Activated effector memory CD4-positive, alpha-beta T cell treated with anti-CD3 and anti-CD28 coated beads, Interleukin-2, amount 50 U/mL, for 16 hours (primary cell): ENCODE measurements around the gene COL16A1.

ENCODE experiments used
- DNase-seq: peaks from one replicate; pipeline ENCODE4 v3.0.0-alpha.2; 2020

COL16A1 gene

DNA sequence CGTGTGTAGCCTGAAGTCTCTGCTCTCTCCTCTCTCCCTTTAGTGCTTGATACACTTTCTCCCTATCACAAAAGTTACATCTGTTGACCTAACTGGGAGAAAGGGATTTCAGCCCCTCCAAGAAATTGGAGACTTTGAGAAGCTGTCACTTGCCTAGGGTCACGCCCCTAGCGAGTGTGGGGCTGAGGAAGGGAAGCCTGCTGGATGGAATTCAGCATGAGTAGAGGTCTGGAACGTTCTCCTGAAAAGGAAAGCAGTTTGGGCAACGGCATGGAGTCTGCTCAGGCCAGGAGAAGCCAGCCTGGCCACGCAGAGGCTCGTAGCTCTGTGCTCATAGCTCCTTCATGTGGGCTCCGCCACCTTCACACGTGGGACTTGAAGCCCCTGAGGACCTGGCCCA lies 22.4 kb downstream of the COL16A1 start:
- no peak for DNase-seq

DNA sequence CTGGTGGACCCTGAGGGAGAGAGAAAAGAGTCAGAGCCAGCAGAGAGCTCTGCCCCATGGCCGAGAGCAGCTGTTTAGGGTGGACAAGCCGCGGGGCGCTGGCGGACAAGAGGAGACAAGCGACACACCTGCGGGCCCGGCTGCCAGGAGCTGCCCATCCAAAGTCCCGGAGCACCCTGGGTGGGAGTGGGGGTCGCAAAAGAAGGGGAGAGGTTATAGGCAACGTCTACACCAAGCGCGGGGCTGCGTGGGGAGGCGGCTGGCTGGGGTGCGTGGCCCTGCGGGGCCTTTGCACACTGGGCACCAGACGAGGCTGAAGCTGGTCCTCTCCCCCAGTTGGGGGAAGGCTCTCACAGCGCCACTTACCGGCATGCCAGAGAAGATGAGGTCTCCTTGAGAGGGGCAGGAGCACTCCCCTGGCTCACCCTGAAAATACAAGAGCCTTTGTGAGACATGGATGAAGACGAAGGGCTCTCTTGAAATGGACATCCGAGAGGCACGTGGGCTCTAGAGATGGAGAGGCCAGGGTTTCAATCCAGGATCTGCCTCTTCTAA lies 24.1 kb downstream of the COL16A1 start:
- no peak for DNase-seq

DNA sequence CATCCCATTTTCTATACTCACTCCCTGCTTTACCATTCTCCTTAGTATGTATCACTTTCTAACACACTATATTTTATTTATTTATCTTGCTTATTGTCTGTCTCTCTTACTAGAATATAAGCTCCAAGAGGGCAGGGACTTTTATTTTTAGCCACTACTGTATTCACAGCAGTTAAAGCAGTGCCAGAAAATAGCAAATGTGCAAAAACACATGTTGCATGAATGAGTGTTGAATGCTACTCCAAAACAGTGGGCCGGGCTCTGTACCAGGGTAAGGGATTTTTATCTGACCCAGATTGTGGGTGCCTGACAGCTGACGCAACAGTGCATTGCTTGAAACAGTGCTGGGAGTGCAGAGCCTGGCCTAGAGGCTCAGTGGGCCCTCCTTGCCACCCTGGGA lies 24.7 kb downstream of the COL16A1 start:
- no peak for DNase-seq

DNA sequence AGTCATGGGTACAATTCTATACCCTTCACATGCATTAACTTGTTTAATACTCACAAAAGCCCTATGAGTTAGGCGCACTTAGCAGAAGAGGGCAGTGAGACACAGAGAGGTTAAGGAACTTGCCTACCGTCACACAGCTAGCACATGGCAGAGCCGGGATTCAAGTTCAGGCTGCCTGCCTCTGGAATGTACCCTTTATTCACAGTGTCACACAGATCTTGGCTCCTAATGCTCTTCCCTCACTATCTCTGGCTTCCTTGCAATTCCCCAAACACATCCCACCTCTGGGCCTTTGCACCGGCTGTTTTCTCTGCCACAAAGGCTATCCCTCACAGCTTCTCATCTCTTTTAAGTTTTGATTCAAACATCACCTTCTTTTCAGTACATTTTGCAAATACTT lies 25.1 kb downstream of the COL16A1 start:
- no peak for DNase-seq

DNA sequence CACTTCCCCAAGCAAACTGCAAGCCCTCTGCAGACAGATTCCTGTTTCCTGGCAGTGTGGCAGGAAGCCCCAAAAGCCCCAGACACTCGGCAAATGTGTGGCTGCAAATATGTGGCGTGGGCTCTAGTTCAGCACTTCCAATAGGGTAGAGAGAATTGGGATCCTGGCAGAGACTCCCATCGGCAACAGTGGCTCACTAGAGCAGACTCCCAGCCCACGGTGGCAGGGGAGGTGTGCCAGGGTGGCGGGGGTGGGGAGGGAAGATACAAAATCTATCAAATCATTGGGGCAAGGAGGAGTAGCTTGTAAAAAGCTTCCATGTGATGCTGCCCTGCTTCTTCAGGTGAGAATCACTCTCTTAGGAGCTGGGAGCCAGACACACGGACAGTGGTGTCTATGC lies 25.9 kb downstream of the COL16A1 start:
- no peak for DNase-seq

DNA sequence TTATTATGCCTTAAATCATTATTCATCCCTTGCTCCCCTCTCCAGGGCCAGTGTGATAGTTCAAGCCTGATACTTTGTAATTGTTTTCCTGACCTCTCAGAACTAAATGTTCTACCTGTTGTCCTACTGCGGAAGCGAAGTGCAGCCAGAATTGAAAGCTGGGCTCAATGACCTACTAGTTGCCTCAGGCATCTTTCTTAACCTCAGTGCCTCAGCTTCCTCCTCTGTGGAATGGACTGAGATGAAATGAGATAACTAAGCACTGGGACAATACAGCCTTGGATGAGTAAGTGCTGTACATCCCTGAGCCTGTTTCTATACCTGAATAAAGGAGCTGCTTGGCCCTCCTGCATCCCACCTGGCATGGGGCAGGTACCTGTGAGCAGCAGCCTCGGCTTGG lies 26.4 kb downstream of the COL16A1 start:
- DNase-seq, result no peak

DNA sequence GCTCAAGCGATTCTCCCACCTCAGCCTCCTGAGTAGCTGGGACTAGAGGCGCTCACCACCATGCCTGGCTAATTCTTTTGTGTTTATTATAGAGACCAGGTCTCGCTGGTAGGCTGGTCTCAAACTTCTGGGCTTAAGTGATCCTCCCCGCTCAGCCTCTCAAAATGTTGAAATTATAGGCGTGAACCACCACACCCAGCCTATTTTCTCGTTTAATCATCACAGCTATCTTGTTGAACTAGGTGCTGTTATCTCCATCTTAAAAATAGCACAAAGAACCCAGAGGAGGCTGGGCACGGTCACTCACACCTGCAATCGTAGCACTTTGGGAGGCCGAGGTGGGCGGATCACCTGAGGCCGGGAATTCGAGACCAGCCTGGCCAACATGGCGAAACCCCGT lies 28.1 kb downstream of the COL16A1 start:
- DNase-seq, result no peak

DNA sequence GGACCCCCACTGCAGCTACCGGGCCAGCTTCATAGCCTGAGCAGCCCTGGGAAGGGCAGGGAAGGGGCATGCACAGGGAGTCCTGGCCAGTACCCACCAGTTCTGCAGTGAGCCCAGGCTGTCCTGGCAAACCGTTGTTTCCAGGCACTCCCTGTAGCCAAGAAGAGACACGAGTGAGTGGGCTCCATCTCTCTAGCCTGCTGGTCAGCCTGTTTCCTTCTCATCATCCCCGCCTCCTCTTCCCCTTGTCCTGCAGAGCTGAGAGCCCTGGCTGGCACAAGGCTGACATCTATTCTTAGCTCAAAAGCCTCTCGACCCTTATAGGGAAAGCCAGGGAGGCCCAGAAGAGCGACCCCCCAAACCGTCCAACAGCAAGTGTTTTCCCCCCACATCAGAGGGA lies 28.7 kb downstream of the COL16A1 start:
- DNase-seq, result no peak

DNA sequence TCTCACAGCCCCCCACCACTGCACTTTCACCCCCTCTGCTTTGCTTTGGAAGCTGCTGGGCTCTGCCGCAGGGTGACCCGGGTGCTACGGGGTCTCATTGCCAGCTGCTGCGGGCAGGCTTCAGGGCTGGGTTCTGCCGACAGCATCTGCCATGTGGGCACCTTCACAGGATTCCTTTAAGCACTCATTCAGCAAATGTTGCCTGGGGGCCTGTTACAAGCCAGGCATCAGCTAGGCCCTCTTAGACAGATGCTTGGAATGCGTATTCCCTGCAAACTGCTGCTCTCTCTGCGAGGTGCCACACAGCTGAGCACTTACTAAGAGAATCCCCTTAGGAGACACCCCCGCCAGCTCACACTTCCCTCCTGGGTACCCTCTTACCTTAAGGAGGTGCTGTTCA lies 29.2 kb downstream of the COL16A1 start:
- DNase-seq, result no peak

DNA sequence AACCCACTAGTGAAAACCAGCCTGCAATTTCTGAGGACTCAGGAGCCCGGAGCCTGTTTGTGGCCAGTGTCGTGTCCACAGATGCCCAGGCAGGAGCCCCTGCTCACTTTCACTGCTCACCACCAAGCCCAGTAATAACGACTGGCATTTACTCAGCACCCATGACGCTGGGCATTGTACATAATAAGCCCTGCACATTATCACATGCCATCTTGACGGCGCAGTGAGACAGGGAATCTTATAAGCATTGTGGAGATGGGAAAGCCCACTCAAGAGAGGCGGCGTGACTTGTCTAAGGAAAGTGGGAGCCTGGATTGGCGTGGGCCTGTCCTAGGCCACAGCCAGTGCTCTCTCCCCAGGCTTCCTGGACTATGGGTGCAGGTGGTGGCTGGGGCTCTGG lies 30.4 kb downstream of the COL16A1 start:
- no peak for DNase-seq

DNA sequence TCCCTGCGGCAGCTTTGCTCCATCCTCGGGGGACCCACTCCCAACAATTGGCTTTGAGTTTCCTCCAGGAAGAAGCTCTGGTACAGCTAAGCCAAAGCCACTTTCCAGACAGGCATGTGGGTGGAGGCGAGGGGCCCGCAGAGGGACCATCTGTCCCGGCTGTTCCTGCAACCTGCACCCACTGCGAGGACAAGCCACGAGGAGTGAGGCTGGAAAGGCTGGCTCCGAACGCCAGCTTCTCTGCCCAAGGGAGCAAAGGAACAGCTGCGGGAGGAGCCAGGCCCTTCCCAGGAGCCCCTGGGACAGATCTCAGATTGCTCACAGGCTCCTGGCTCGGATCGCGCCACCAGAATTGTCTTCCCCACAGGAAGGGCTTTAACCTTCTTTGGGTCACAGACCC lies 30.8 kb downstream of the COL16A1 start:
- DNase-seq, result no peak

DNA sequence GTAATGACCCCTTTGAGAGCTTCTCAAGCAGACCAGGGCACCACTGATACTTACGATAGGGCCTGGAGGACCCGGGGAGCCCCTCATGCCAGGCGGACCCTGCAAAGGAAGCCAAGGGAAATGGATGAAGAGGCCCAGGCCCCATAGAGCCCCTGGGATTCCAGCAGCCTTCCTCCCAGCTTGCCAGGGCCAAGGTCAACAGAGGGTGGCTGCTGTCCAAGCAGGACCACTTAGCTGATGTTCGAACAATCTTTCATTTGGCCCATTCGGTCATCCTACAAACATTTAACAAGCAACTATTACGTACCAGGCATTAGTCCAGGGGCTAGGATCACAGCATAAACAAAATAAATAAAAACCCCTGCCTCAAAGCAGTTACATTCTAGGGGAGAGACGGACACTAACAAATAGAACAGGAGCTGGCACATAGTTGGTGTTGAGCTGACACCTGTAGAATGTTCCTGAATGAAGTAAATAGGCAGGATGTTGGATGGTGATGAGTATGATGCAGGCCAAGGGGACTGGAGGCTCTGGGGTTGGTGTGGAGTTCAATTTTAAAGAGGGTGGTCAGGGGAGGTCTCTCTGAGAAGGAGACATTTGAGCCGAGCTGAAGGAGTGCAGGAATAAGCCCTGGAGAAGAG lies 32.1 kb downstream of the COL16A1 start:
- no peak for DNase-seq

DNA sequence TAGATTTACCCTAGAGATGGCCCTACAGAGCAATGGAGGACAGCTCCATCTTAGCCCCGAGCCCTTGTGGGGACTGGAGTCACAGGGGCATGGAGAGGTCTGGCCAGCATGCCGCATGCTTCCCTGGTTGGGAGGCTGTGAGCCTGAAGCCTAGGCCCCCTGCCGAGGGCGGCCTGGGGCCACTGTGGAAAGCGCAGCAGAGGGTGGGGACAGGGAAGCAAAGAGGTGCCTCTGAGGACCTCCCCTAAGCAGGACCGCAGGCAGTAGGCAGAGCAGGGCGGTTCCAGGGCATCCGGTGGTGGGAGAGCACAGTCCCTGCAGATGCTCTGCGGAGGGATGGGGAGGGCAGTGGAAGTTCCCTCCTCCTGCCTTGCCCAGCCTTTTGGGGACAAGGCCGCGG lies 32.7 kb downstream of the COL16A1 start:
- no peak for DNase-seq

DNA sequence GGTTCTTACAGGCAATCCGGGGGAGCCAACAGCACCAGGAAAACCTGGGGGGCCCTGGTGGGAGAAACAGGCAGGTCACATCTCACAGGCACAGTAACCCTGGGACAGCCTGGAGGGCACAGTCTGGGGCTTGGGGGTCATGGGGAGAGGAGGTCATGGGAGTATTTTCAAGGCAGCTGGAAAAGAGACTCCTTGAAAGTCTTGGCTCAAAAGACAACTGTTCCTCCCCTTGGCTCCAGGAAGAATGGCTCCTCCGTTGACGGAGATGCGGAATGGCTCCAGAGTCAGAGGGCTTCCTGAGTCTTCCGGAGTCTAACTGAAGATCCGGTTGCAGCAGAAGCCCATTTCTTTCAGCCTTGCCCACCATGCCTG lies 33.2 kb downstream of the COL16A1 start:
- no peak for DNase-seq

DNA sequence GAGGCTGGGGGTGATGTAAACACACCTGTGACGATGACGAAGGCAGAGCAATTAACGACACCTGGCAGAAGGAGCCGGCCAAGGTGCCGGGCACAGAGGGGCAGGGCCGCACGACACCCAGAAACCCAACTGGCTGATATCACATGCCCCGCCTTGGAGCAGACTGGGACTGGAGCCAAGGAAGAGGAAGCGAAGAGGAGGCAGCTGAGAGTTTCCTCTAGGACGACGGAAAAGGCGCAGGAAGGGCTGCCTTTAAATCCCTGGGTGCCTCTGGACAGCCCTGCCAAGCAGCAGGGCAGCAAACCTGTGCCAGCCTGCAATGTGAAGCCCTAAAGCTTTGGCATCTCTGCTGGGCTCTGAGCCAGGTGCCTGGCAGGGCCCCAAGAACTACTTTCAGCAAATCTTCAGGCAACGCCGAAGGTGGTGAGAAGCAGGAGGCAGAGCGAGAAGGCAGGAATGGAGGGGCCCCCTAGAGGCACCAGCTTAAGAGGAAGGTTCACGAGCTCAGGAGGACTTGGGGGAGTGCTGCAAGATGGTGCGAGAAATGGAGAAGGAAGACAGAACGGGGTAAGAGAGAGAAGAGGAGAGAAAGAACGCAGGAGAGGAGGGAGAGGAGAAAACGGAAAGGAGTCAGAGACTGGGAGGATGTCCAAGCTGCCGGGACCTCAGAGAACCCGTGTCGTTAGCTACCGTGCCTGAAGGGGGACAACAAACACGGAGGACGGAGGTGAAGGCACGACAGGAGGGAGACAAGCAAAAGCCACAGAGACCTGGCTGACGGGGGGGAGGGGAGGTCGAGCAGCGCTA lies 33.8 kb downstream of the COL16A1 start:
- no peak for DNase-seq

DNA sequence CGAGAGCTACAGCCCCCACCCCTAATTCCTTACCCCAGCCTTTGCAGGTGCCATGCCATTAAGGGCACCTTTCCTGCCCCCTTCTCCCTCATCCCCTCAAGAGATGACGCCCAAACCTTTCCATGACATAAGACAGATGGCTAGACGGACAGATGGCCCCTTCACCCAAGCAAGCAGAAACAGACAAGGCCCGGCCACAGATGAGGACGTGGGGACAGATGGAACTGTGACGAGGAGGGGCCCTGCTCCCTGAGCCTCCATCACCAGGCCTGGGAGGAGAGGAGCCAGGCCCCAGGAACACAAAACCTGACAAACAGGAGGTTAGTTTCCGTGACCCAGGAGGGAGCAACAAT lies 34.4 kb downstream of the COL16A1 start:
- DNase-seq, result no peak

DNA sequence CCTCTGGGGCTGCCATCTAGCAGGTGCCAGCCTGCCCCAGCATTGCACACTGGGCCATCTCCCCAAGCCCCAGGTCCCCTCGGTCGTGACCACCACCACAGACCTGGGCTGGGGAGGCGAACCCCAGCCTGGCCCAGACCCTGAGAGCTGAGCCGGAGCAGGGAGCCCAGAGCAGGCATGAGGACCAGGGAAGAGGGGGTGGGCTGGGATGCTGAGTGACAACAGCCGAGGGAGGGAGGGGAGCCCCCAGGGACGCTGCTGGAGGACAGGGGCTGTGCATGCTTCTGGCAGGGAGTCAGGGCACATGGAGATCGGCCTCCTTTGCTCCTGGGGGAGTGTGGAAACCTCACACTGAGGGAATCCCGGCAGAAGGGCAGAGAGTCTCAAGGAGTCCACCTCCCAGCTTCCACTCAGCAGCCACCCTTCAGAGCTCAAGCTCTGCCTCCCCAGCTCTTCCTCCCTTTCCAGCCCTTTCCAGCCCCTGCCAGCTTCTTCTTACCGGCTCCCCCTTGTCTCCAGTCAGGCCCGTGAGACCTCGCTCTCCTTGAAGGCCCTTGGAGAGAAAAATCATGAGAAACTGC lies 35.4 kb downstream of the COL16A1 start:
- no peak for DNase-seq

DNA sequence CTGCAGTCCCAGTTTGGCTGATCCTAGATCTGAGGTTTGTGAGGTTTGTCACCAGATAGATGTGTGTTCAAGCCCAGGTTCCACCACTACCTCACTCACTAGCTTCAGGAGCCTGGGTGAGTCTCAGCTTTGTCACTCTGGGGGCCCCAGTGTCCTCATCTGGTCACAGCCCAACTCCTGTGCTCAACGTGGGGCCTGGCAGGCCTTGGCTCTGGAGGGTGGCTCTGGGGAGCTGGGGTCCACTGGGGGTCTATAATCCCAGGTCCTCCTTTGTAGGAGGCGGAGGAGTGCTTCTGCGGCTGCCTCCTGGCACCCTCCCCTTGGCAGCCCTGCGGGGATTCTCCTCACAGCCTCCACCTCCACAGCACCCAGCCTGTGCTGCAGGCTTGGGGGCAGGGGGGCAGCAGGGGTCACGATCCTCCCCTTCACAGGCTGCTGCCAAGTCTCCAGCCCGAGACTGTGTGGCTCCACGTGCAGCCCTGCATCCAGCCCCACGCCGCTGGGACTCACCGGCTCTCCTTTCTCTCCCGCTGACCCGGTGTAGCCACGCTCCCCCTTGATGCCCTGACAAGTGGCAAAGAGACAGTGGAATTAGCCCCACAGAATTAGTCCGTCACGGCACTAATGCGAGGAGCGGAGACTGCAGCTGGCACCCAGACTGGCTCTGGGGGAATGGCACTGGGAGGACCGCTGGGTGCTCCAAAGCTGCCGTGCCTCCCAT lies 36.6 kb downstream of the COL16A1 start:
- DNase-seq, result no peak

DNA sequence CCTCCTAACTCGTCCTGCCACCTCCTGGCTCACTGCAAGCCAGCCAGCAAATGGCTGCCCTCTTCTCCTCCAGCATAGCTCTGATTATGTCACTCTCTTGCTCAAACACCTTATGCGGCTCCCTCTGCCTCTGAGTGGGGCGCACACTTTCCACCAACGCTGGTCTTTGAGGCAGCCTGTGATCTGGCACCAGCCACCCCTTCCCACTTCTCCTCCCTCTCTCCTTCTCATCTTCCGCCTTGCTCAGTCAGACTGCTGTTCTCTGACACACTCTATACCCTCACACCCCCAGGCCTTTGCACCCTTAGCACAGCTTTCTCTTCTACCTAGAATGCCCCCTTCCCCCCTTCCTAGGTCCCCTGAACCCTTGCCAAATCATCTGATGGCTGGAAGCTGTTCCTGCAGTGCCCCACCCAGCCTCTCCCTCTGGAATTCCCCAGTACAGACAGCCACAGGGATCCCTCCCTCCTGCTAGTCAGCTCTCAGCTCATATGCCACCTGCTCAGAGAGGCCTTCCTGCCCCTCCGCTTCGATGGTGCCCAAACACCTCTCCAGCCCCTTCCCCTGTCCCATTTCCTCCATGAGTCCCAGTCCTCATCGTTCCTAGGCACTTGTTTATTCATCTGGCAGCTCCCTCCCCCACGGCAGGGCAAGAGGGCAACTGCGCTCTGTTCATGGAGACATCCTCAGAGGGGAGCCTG lies 37.4 kb downstream of the COL16A1 start:
- DNase-seq, result no peak

DNA sequence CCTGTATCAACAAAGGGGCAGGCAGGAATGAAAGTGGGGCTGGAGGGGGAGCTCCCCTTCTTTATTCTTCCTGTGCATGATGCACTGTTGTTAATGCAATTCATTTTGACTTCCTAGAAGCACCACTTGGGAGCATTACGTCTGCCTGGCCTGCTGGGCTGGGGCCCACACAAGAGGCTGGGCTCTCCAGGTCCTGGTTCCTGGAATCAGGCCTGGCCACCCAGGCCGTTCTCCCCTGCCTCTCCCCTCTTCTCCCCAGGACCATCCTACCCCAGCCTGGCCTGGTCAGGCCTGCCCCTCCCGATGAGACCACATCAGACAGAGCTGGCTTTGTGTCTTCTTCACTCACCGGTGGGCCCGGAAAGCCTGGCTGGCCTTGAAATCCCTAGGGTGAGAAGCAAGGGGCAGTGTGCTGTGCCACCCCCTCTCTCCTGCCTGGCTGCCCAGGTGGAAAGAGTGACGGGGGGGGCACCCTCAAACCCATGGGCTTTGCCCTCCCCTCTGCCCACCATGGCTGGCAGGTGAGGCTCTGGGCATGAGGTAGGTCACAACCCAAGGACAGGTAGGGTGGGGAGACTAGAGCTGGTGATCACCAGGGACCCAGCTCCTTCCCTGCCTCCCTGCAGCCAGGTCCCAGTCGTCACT lies 38.5 kb downstream of the COL16A1 start:
- no peak for DNase-seq

DNA sequence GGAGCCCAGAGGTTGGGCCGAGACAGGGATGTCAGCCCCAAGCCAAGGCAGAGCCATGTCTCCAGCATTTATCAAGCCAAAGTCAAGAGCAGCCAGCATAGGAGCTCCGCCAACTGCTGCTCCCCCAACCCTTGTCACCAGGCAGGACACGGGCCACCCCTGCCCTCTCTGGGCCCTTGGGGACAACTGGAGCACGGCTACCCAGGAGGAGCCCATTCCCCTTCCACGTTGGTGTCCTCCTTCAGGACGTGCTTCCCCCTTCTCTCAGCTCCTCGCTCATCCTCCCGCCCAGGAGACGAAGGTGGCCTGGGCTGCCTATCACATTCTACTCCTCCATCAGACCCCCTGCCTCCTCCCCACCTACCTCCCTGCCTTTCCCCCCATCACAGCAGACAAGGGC lies 39.3 kb downstream of the COL16A1 start:
- DNase-seq, result no peak
